Neuronal stem cell (in vitro differentiated cells): Measurements from ENCODE around the gene ANKRD65.
"Not testable (repeated sequence)": the region's sequence is repeated elsewhere in the genome, so short reads cannot be mapped to it uniquely, and the experiment has no call there.

Experiments used
- DNase-seq: peaks from one replicate; pipeline ENCODE4 v3.0.0-alpha.2; 2013; ENCODE audit warnings: low spot score
- H2AFZ ChIP-seq: one replicate; pipeline ENCODE4 v1.6.1; 2013; ENCODE audit warnings: mild to moderate bottlenecking, low read length, inconsistent platforms
- H2AK5ac ChIP-seq: 2 replicates; pipeline ENCODE4 v1.6.1; 2013; ENCODE audit warnings: low read depth, mild to moderate bottlenecking, inconsistent platforms, low read length, moderate library complexity, mixed read lengths
- H2BK120ac ChIP-seq: 2 replicates; pipeline ENCODE4 v1.6.1; 2013; ENCODE audit warnings: low read depth, mild to moderate bottlenecking, inconsistent platforms, low read length, moderate library complexity, mixed read lengths
- H2BK12ac ChIP-seq: one replicate; pipeline ENCODE4 v1.6.1; 2013; ENCODE audit warnings: low read length, inconsistent platforms
- H2BK15ac ChIP-seq: 2 replicates; pipeline ENCODE4 v1.6.1; 2013; ENCODE audit warnings: mild to moderate bottlenecking, low read length, inconsistent platforms, mixed read lengths
- H2BK5ac ChIP-seq: one replicate; pipeline ENCODE4 v1.6.1; 2013; ENCODE audit warnings: inconsistent platforms, mild to moderate bottlenecking, low read length, moderate library complexity
- H3K14ac ChIP-seq: one replicate; pipeline ENCODE4 v1.6.1; 2013; ENCODE audit warnings: low read length, inconsistent platforms
- H3K18ac ChIP-seq: 2 replicates; pipeline ENCODE4 v1.6.1; 2013; ENCODE audit warnings: low read length, inconsistent platforms
- H3K23ac ChIP-seq: 2 replicates; pipeline ENCODE4 v1.6.1; 2013; ENCODE audit warnings: low read depth, mild to moderate bottlenecking, mixed read lengths, low read length, inconsistent platforms; ENCODE audit not compliant: poor library complexity
- H3K27ac ChIP-seq: replicated peaks from 3 replicates; pipeline ENCODE4 v1.5.1; 2013; ENCODE audit warnings: low read length, inconsistent platforms
- H3K27me3 ChIP-seq, 3 experiments: 2 replicates each; pipeline ENCODE4 v1.6.1; 2013; ENCODE audit warnings: low read length in 3 of 3, mild to moderate bottlenecking in 2 of 3, inconsistent platforms in 1 of 3, low read depth in 1 of 3, mixed read lengths in 1 of 3, moderate library complexity in 1 of 3; ENCODE audit not compliant: control insufficient read depth in 3 of 3, insufficient read depth in 3 of 3
- H3K36me3 ChIP-seq, 2 donors: replicated peaks in 1 of 2; 2 replicates each; pipeline ENCODE4 v1.6.1; 2013; ENCODE audit warnings: low read length in 2 of 2; ENCODE audit not compliant: control insufficient read depth in 2 of 2, insufficient read depth in 2 of 2
- H3K4ac ChIP-seq: 2 replicates; pipeline ENCODE4 v1.6.1; 2013; ENCODE audit warnings: inconsistent platforms, mild to moderate bottlenecking, low read length, moderate library complexity
- H3K4me1 ChIP-seq, 2 donors: 1 replicate in 1 of 2; 2 replicates in 1 of 2; pipeline ENCODE4 v1.6.1; 2013; ENCODE audit warnings: low read length in 2 of 2, low read depth in 1 of 2; ENCODE audit not compliant: control insufficient read depth in 2 of 2, insufficient read depth in 1 of 2
- H3K4me2 ChIP-seq: one replicate; pipeline ENCODE4 v1.6.1; 2013; ENCODE audit warnings: mild to moderate bottlenecking, low read length, inconsistent platforms; ENCODE audit not compliant: insufficient read depth, poor library complexity, severe bottlenecking
- H3K4me3 ChIP-seq, 2 donors: 2 replicates each; pipeline ENCODE4 v1.5.1; 2013; ENCODE audit warnings: low read length in 2 of 2, mild to moderate bottlenecking in 2 of 2, inconsistent platforms in 1 of 2, moderate library complexity in 1 of 2
- H3K79me1 ChIP-seq: one replicate; pipeline ENCODE4 v1.6.1; 2013; ENCODE audit warnings: low read depth, mild to moderate bottlenecking, inconsistent platforms, low read length, moderate library complexity
- H3K9ac ChIP-seq: one replicate; pipeline ENCODE4 v1.6.1; 2013; ENCODE audit warnings: mild to moderate bottlenecking, low read depth, low read length, inconsistent platforms; ENCODE audit not compliant: poor library complexity
- H3K9me3 ChIP-seq, 2 donors: replicated peaks in 1 of 2; 2 replicates each; pipeline versions ENCODE3 to v1.6.1; 2013; ENCODE audit warnings: low read length in 2 of 2, mild to moderate bottlenecking in 2 of 2, inconsistent platforms in 1 of 2, low read depth in 1 of 2, mixed read lengths in 1 of 2, moderate library complexity in 1 of 2; ENCODE audit not compliant: control insufficient read depth in 2 of 2, insufficient read depth in 1 of 2
- H4K8ac ChIP-seq: one replicate; pipeline ENCODE4 v1.6.1; 2013; ENCODE audit warnings: low read depth, mild to moderate bottlenecking, inconsistent platforms, low read length, moderate library complexity
- H4K91ac ChIP-seq: one replicate; pipeline ENCODE4 v1.6.1; 2013; ENCODE audit warnings: low read length, low read depth, mild to moderate bottlenecking, inconsistent platforms; ENCODE audit not compliant: poor library complexity
- WGBS, 2 donors: extraction: QIAGEN DNeasy Blood & Tissue Kit; methylation state at CpG; one replicate each; pipeline ENCODE4 v1.1.7; 2013; ENCODE audit warnings: missing lambda C conversion rate in 2 of 2, mixed read lengths in 1 of 2; ENCODE audit not compliant: insufficient read length in 2 of 2, insufficient replicate concordance in 1 of 2; ENCODE audit errors: extremely low coverage in 2 of 2; 5-methylcytosine and 5-hydroxymethylcytosine counted together

ANKRD65 gene

GRCh38 chr1:1417825-1418463 lies 3.1 kb downstream of the ANKRD65 start:
- H3K9ac ChIP-seq, H4K91ac ChIP-seq, H3K27ac ChIP-seq, H2BK5ac ChIP-seq, H4K8ac ChIP-seq, H3K36me3 ChIP-seq, H3K9me3 ChIP-seq, H3K4ac ChIP-seq, H3K23ac ChIP-seq, H3K4me3 ChIP-seq, H3K27me3 ChIP-seq, DNase-seq, H3K4me2 ChIP-seq, H3K79me1 ChIP-seq, H2BK120ac ChIP-seq, H3K18ac ChIP-seq, H3K14ac ChIP-seq, H2BK12ac ChIP-seq, H2BK15ac ChIP-seq: not testable (repeated sequence)
- peak overlapping the region; percentile 79 for H2AFZ ChIP-seq
- no CpG with 5 or more reads among the region's 25 CpGs for WGBS, 2 donors
- peaks cover 10 to 34% of the 10 kb centered on the region in 2 donors for H3K4me1 ChIP-seq
- peak overlapping the region; percentile 63 for H2AK5ac ChIP-seq

- H4K91ac ChIP-seq, H3K27me3 ChIP-seq, DNase-seq, H3K23ac ChIP-seq, H3K27ac ChIP-seq, H3K9me3 ChIP-seq, H3K36me3 ChIP-seq, H3K18ac ChIP-seq, H2BK12ac ChIP-seq, H2BK15ac ChIP-seq, H3K14ac ChIP-seq, H2BK5ac ChIP-seq, H3K4me3 ChIP-seq, H4K8ac ChIP-seq, H3K79me1 ChIP-seq, H3K9ac ChIP-seq, H3K4me2 ChIP-seq, H2BK120ac ChIP-seq, H3K4ac ChIP-seq, H2AK5ac ChIP-seq: not testable (repeated sequence)
- peak overlapping the region; percentile 79 for H2AFZ ChIP-seq
- H3K4me1 ChIP-seq, result peaks cover 10 to 29% of the 10 kb centered on the region in 2 donors
- no CpG with 5 or more reads among the region's 5 CpGs for WGBS, 2 donors
These were observed 3.7 kb downstream of the ANKRD65 start for GRCh38 chr1:1417396-1417795.

- DNase-seq, result no peak
- no peak overlapping the region for H4K8ac ChIP-seq
- no peak overlapping the region for H3K4me3 ChIP-seq
- H3K27ac ChIP-seq, result no peak overlapping the region
- H3K27me3 ChIP-seq, result peaks cover 0 to 3% (median 0%) of the 10 kb centered on the region in 3 experiments
- no CpG with 5 or more reads among the region's 13 CpGs for WGBS, 2 donors
- no peak overlapping the region for H3K9ac ChIP-seq
- H3K23ac ChIP-seq, result peak overlapping the region; percentile 34
- no peak overlapping the region for H3K14ac ChIP-seq
- no peak overlapping the region for H2BK12ac ChIP-seq
- H3K9me3 ChIP-seq, result no peaks in the 10 kb centered on the region
- no peak overlapping the region for H4K91ac ChIP-seq
- no peak overlapping the region for H2AFZ ChIP-seq
- no peak overlapping the region for H3K4me2 ChIP-seq
- H2AK5ac ChIP-seq, result no peak overlapping the region
- no peak overlapping the region for H2BK15ac ChIP-seq
- H3K18ac ChIP-seq, result no peak overlapping the region
- no peak overlapping the region for H3K4ac ChIP-seq
- H3K36me3 ChIP-seq, result no peaks in the 10 kb centered on the region
- H3K4me1 ChIP-seq, result peaks cover 4 to 20% of the 10 kb centered on the region in 2 donors
- H3K79me1 ChIP-seq, result peaks cover 2% of the 10 kb centered on the region
- no peak overlapping the region for H2BK120ac ChIP-seq
- no peak overlapping the region for H2BK5ac ChIP-seq
These were observed 5.3 kb downstream of the ANKRD65 start for GRCh38 chr1:1415751-1416150.

GRCh38 chr1:1412311-1412902 lies 8.7 kb downstream of the ANKRD65 start:
- not testable (repeated sequence) for H3K23ac ChIP-seq, H3K4me1 ChIP-seq, H3K27ac ChIP-seq, H2BK120ac ChIP-seq, H3K9me3 ChIP-seq, DNase-seq, H4K91ac ChIP-seq, H2AFZ ChIP-seq, H4K8ac ChIP-seq, H2AK5ac ChIP-seq, H2BK15ac ChIP-seq, H2BK5ac ChIP-seq, H3K27me3 ChIP-seq, H3K4me3 ChIP-seq, H3K4ac ChIP-seq, H3K14ac ChIP-seq, H2BK12ac ChIP-seq, H3K79me1 ChIP-seq, H3K9ac ChIP-seq, H3K4me2 ChIP-seq, H3K18ac ChIP-seq
- no CpG with 5 or more reads among the region's 11 CpGs for WGBS, 2 donors
- H3K36me3 ChIP-seq, result peaks cover 2 to 15% of the 10 kb centered on the region in 2 donors
